K562 (cell line): ENCODE measurements around the gene ID4. TPM values are rescaled to one million over a fixed set of nuclear protein-coding genes. Genes with fewer than 3 reads are reported as not detected.

ENCODE experiments used
- ATAC-seq: fragments of 200-7000 bp; cut with Tn5 transposase; 3 replicates; pipeline ENCODE4 v1.9.1; 2020; ENCODE audit warnings: moderate library complexity
- BruUV-seq: library from RNA; stranded (reverse); fragments of 400-500 nt; replicated peaks from 2 replicates; lab custom pipeline; 2021; lab: Mats Ljungman, UMichigan
- CTCF ChIA-PET: fragments of 300-600 bp; formaldehyde crosslinking; extraction: SDS; loops from one replicate; lab custom pipeline; 2021; ENCODE audit warnings: low intra/inter-chr PET ratio; lab: Yijun Ruan, JAX
- POLR2A ChIA-PET: fragments of 300-600, 350-650 bp; sonication (Branson Sonifier 250); formaldehyde crosslinking; extraction: SDS; loops from one replicate; lab custom pipeline; 2021; ENCODE audit warnings: antibody characterized with exemption, inconsistent platforms; lab: Yijun Ruan, JAX
- DNase-seq, 4 experiments: peaks; one replicate each; pipeline versions ENCODE4 v3.0.0 to v3.0.0-alpha.2; 2011 to 2018; ENCODE audit warnings: low spot score in 3 of 4, mixed read lengths in 3 of 4; ENCODE audit errors: extremely low read depth in 1 of 4
- FAIRE-seq: peaks from 2 replicates; lab custom pipeline; 2011; peaks lifted over from hg19 to GRCh38; lab: Jason Lieb, UNC
- H2AFZ ChIP-seq: 2 replicates; pipeline ENCODE4 v1.6.0; 2011; ENCODE audit warnings: low read depth, low read length, control low read depth, inconsistent platforms
- H3K27ac ChIP-seq: fragments of 200-600 bp; 3 replicates; pipeline ENCODE4 v1.8.0; 2011; ENCODE audit warnings: low read depth, mild to moderate bottlenecking, control low read depth, inconsistent platforms, low read length, moderate library complexity, mixed read lengths; ENCODE audit errors: extremely low read depth
- H3K27me3 ChIP-seq, 2 experiments: fragments of 300-600 bp in 1 of 2; 2 replicates in 1 of 2; 3 replicates in 1 of 2; pipeline versions ENCODE4 v1.6.0 to v1.8.0; 2011; ENCODE audit warnings: inconsistent platforms in 2 of 2, low read length in 2 of 2, mild to moderate bottlenecking in 1 of 2, mixed read lengths in 1 of 2, moderate library complexity in 1 of 2; ENCODE audit not compliant: control insufficient read depth in 2 of 2, insufficient read depth in 2 of 2
- H3K36me3 ChIP-seq: fragments of 300-600 bp; 3 replicates; pipeline ENCODE4 v1.8.0; 2011; ENCODE audit warnings: mild to moderate bottlenecking, low read length, inconsistent platforms; ENCODE audit not compliant: control insufficient read depth, insufficient read depth
- H3K4me1 ChIP-seq, 2 experiments: fragments of 200-600 bp in 1 of 2; replicated peaks in 1 of 2; 2 replicates in 1 of 2; 3 replicates in 1 of 2; pipeline versions ENCODE4 v1.5.1 to v1.8.0; 2011; ENCODE audit warnings: inconsistent platforms in 2 of 2, low read length in 2 of 2, mild to moderate bottlenecking in 1 of 2, mixed read lengths in 1 of 2, moderate library complexity in 1 of 2; ENCODE audit not compliant: control insufficient read depth in 2 of 2, insufficient read depth in 2 of 2
- H3K4me2 ChIP-seq: 2 replicates; pipeline ENCODE4 v1.6.1; 2011; ENCODE audit warnings: low read length, control low read depth, inconsistent platforms, mixed read lengths; ENCODE audit not compliant: insufficient read depth
- H3K4me3 ChIP-seq: fragments of 200-600 bp; sonication (generic), shearing (Covaris generic); 2 replicates; pipeline ENCODE4 v1.5.1; 2016; ENCODE audit warnings: control low read depth, inconsistent platforms
- H3K79me2 ChIP-seq: fragments of 200-600 bp; 3 replicates; pipeline ENCODE4 v1.8.0; 2011; ENCODE audit warnings: low read length, inconsistent platforms; ENCODE audit not compliant: control insufficient read depth, insufficient read depth
- H3K9ac ChIP-seq, 2 experiments: 2 replicates each; pipeline versions ENCODE4 v1.6.0 to v1.6.1; 2011; ENCODE audit warnings: low read depth in 2 of 2, low read length in 2 of 2, control low read depth in 1 of 2, inconsistent platforms in 1 of 2, mild to moderate bottlenecking in 1 of 2, mixed read lengths in 1 of 2; ENCODE audit not compliant: insufficient read depth in 1 of 2
- H3K9me1 ChIP-seq: one replicate; pipeline ENCODE4 v1.6.0; 2011; ENCODE audit warnings: inconsistent platforms, mild to moderate bottlenecking, low read length, moderate library complexity; ENCODE audit not compliant: control insufficient read depth, insufficient read depth
- H3K9me3 ChIP-seq: replicated peaks from 2 replicates; pipeline ENCODE4 v1.5.1; 2011; ENCODE audit warnings: low read depth, low read length, inconsistent platforms; ENCODE audit not compliant: control insufficient read depth, insufficient read depth
- H4K20me1 ChIP-seq: replicated peaks from 2 replicates; pipeline ENCODE4 v1.6.1; 2011; ENCODE audit warnings: low read length, inconsistent platforms, mixed read lengths; ENCODE audit not compliant: control insufficient read depth, insufficient read depth
- CHD4 ChIP-seq: fragments of 200-600 bp; sonication (generic); IDR thresholded peaks from 3 replicates; pipeline ENCODE4 v1.6.1; 2012; ENCODE audit warnings: low read depth, mild to moderate bottlenecking, mixed read lengths, low read length, inconsistent platforms; ENCODE audit not compliant: insufficient read depth, insufficient replicate concordance, poor library complexity, severe bottlenecking
- DACH1 ChIP-seq: fragments of 450-650 bp; IDR thresholded peaks from 2 replicates; pipeline ENCODE4 v1.6.1; 2018; ENCODE audit not compliant: partially characterized antibody
- E2F3 ChIP-seq: fragments of 250-450 bp; sonication (Bioruptor Pico); IDR thresholded peaks from 2 replicates; pipeline ENCODE4 v1.4.0; 2020; ENCODE audit warnings: mild to moderate bottlenecking
- GABPB1 ChIP-seq: sonication (generic); formaldehyde crosslinking; IDR thresholded peaks from 2 replicates; pipeline ENCODE4 v1.8.0; 2022; ENCODE audit warnings: mild to moderate bottlenecking, missing genetic modification reagents
- GATA2 ChIP-seq: sonication (generic); formaldehyde crosslinking; IDR thresholded peaks from 2 replicates; pipeline ENCODE4 v1.4.0; 2020; ENCODE audit warnings: mild to moderate bottlenecking, missing genetic modification reagents
- HLTF ChIP-seq: fragments of 450-650 bp; IDR thresholded peaks from 2 replicates; pipeline ENCODE4 v1.6.1; 2016
- MEF2A ChIP-seq: IDR thresholded peaks from 2 replicates; pipeline ENCODE4 v1.6.1; 2011; ENCODE audit warnings: low read depth, mild to moderate bottlenecking, low read length, moderate library complexity; ENCODE audit not compliant: control insufficient read depth
- NFXL1 ChIP-seq: fragments of 450-650 bp; formaldehyde crosslinking; IDR thresholded peaks from 2 replicates; pipeline ENCODE4 v1.4.0; 2021; ENCODE audit warnings: mild to moderate bottlenecking
- PHF21A ChIP-seq: fragments of 450-650 bp; IDR thresholded peaks from 2 replicates; pipeline ENCODE4 v1.6.1; 2017; ENCODE audit warnings: low read depth, borderline replicate concordance
- RBM22 ChIP-seq: fragments of 200-400 bp; formaldehyde crosslinking; IDR thresholded peaks from 2 replicates; pipeline ENCODE4 v1.6.1; 2018; ENCODE audit warnings: low read length, low read depth; ENCODE audit not compliant: poor library complexity, severe bottlenecking
- RBM34 ChIP-seq: fragments of 200-400 bp; formaldehyde crosslinking; IDR thresholded peaks from 2 replicates; pipeline ENCODE4 v1.6.1; 2018; ENCODE audit warnings: low read length, borderline replicate concordance; ENCODE audit not compliant: insufficient read depth
- SPI1 ChIP-seq: IDR thresholded peaks from 2 replicates; pipeline ENCODE4 v1.6.1; 2011; ENCODE audit warnings: low read depth, low read length, control low read depth, borderline replicate concordance
- ZFP30 ChIP-seq: fragments of 250-450 bp; sonication (Bioruptor Pico); IDR thresholded peaks from 2 replicates; pipeline ENCODE4 v1.8.0; 2022; ENCODE audit warnings: moderate library complexity, mild to moderate bottlenecking, inconsistent platforms, borderline replicate concordance
- ZNF175 ChIP-seq: fragments of 200-800 bp; sonication (Bioruptor generic); IDR thresholded peaks from 2 replicates; pipeline ENCODE4 v1.6.1; 2016; ENCODE audit warnings: low read depth, mild to moderate bottlenecking, missing genetic modification characterization, missing compliant biosample characterization
- WGBS: fragments of 100-300 bp; shearing (Covaris generic); methylation state at CpG from one replicate; pipeline ENCODE4 v1.1.6; 2016; ENCODE audit warnings: low coverage, mixed read lengths; ENCODE audit not compliant: insufficient coverage; ENCODE audit errors: missing lambda C conversion rate; 5-methylcytosine and 5-hydroxymethylcytosine counted together
- in situ Hi-C: fragments of 300-500 bp; cut with MboI; formaldehyde crosslinking; loops from 4 replicates; pipeline ENCODE4 v1.15.0; 2018; ENCODE audit warnings: inconsistent platforms, mixed read lengths
- intact Hi-C: fragments of 100-400 bp; cut with micrococcal nuclease; formaldehyde crosslinking; loops from 2 replicates; pipeline ENCODE4 v1.14.2; 2022
- polyA plus RNA-seq, 8 experiments: library from polyadenylated mRNA; depleted of rRNA in 4 of 8; stranded (reverse) in 5 of 8; unstranded in 3 of 8; fragments of >200 nt; fragmentation: Nextera tagmentation in 2 of 8; fragmentation: Illumina TruSeq in 1 of 8; extraction: Ambion mirVana in 2 of 8; extraction: Trizol in 1 of 8; gene quantifications; 2 replicates each; pipeline versions ENCODE4 v1.2.1 to v1.2.3, GENCODE V29; 2011 to 2014; ENCODE audit warnings: inconsistent platforms in 1 of 8, missing spikeins in 1 of 8
- total RNA-seq, 7 experiments: library from RNA; depleted of rRNA in 6 of 7; stranded (reverse); fragments of >200 nt in 6 of 7; fragmentation: Illumina TruSeq in 2 of 7; extraction: Trizol in 2 of 7; gene quantifications; 2 replicates each; pipeline versions ENCODE4 v1.2.1 to v1.2.3, GENCODE V29; 2011 to 2021; ENCODE audit warnings: low replicate concordance in 1 of 7
- TF ChIP-seq, protein P1 (sequence below): fragments of 250-450 bp; sonication (Bioruptor Pico); IDR thresholded peaks from 2 replicates; pipeline ENCODE4 v1.8.0; 2022; ENCODE audit warnings: inconsistent platforms, mild to moderate bottlenecking, moderate library complexity, borderline replicate concordance
- TF ChIP-seq, protein P2 (sequence below): sonication (generic); formaldehyde crosslinking; IDR thresholded peaks from 2 replicates; pipeline ENCODE4 v1.9.0; 2022; ENCODE audit warnings: mild to moderate bottlenecking, missing genetic modification reagents
- TF ChIP-seq, protein P3 (sequence below): fragments of 450-650 bp; formaldehyde crosslinking; IDR thresholded peaks from 2 replicates; pipeline ENCODE4 v1.4.0; 2020; ENCODE audit warnings: mild to moderate bottlenecking, mixed read lengths

The ID4 gene
- total and polyA plus RNA-seq, 9 of the 15 experiments (the other 6 are each of a cell fraction or from before 2014, with no cell fraction given) = not detected

DNA sequence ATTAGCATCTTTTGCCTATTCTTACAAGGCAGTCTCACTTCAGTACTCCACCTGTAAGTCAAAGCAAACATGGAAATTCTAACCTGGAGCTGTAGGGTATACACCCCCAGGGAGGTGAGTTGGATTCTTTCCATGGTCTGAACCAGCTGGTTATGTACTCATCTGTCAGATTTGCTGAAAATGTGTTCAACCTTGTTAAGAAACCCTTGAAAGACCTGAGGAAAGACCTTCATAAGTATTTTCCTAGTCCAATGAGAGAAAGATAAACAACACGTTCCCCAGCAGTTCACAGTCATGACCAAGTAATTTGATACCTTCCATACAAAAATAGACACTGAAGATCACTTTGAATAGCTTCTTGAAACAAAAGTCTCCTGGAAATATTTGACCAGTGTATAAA is 42.5 kb downstream of the ID4 start:
- Histone ChIP-seq H3K4me1 (no peaks in the 10 kb centered on the region), H3K4me2 (no peak overlapping the region), H3K9ac (no peak overlapping the region), H2AFZ (no peak overlapping the region), H3K9me1 (no peaks in the 10 kb centered on the region), H3K4me3 (no peak overlapping the region), H4K20me1 (no peaks in the 10 kb centered on the region), H3K27ac (no peak overlapping the region), H3K36me3 (no peaks in the 10 kb centered on the region), H3K79me2 (no peaks in the 10 kb centered on the region), H3K27me3 (no peaks in the 10 kb centered on the region), H3K9me3 (no peaks in the 10 kb centered on the region)
- BruUV-seq = no TSS peak
- no peak for FAIRE-seq
- ChIA-PET CTCF (no interaction called here), POLR2A (interaction anchor here (1.7 kb wide), 1 partner anchor 75 kb away, joined by 3 read pairs; no protein-coding TSS in a partner anchor)
- DNase-seq = no peak
- intact Hi-C loops = no loop called here
- in situ Hi-C loops = no loop called here
- ATAC-seq = no peak
- WGBS = 0% methylated on average over 1 of the region's 1 CpG
- no peak for TF ChIP-seq ZNF175 (CRISPR knock-in tag)
- no peak for TF ChIP-seq E2F3
- no peak for TF ChIP-seq NFXL1
- TF ChIP-seq ZFP30 (CRISPR knock-in tag) = no peak
- TF ChIP-seq, protein P1, sequence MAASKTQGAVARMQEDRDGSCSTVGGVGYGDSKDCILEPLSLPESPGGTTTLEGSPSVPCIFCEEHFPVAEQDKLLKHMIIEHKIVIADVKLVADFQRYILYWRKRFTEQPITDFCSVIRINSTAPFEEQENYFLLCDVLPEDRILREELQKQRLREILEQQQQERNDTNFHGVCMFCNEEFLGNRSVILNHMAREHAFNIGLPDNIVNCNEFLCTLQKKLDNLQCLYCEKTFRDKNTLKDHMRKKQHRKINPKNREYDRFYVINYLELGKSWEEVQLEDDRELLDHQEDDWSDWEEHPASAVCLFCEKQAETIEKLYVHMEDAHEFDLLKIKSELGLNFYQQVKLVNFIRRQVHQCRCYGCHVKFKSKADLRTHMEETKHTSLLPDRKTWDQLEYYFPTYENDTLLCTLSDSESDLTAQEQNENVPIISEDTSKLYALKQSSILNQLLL (CRISPR knock-in tag) = no peak
- TF ChIP-seq SPI1 = no peak
- TF ChIP-seq MEF2A = no peak
- no peak for TF ChIP-seq HLTF
- no peak for TF ChIP-seq PHF21A
- TF ChIP-seq, protein P2, sequence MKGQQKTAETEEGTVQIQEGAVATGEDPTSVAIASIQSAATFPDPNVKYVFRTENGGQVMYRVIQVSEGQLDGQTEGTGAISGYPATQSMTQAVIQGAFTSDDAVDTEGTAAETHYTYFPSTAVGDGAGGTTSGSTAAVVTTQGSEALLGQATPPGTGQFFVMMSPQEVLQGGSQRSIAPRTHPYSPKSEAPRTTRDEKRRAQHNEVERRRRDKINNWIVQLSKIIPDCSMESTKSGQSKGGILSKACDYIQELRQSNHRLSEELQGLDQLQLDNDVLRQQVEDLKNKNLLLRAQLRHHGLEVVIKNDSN (CRISPR knock-in tag) = no peak
- TF ChIP-seq CHD4 = no peak
- TF ChIP-seq, protein P3, sequence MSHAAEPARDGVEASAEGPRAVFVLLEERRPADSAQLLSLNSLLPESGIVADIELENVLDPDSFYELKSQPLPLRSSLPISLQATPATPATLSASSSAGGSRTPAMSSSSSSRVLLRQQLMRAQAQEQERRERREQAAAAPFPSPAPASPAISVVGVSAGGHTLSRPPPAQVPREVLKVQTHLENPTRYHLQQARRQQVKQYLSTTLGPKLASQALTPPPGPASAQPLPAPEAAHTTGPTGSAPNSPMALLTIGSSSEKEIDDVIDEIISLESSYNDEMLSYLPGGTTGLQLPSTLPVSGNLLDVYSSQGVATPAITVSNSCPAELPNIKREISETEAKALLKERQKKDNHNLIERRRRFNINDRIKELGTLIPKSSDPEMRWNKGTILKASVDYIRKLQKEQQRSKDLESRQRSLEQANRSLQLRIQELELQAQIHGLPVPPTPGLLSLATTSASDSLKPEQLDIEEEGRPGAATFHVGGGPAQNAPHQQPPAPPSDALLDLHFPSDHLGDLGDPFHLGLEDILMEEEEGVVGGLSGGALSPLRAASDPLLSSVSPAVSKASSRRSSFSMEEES (CRISPR knock-in tag) = no peak
- no peak for TF ChIP-seq DACH1
- TF ChIP-seq GABPB1 = no peak
- TF ChIP-seq GATA2 (CRISPR knock-in tag) = no peak
- TF ChIP-seq RBM22 = no peak
- no peak for TF ChIP-seq RBM34
